HS-5 (cell line): Measurements from ENCODE around the gene NFIX.
"Not testable (repeated sequence)": the region's sequence is repeated elsewhere in the genome, so short reads cannot be mapped to it uniquely, and the experiment has no call there.

Experiments
- DNase-seq: peaks from one replicate; pipeline ENCODE4 v3.0.0-alpha.2; 2012; ENCODE audit warnings: low read depth

Gene NFIX

GRCh38 chr19:12959481-12959880 is 35.8 kb upstream of the NFIX start:
- DNase-seq: no peak

- DNase-seq: peak; percentile 44
These were observed 30.1 kb upstream of the NFIX start for GRCh38 chr19:12965017-12965811.

- no peak for DNase-seq
These were observed 29.5 kb upstream of the NFIX start for GRCh38 chr19:12965812-12966135.

GRCh38 chr19:12967907-12968306 is 27.4 kb upstream of the NFIX start:
- DNase-seq: no peak

GRCh38 chr19:12969292-12969988 is 25.8 kb upstream of the NFIX start, which contains the start of gene DAND5:
TSS of gene DAND5 (plus strand) at chr19:12969576. CDS start at chr19:12969661, 85 bp downstream.
- DNase-seq: no peak

- no peak for DNase-seq
These were observed 25.0 kb upstream of the NFIX start for GRCh38 chr19:12970070-12970820.

- no peak for DNase-seq
These were observed 22.0 kb upstream of the NFIX start for GRCh38 chr19:12973236-12973635.

GRCh38 chr19:12974301-12975220 is 20.7 kb upstream of the NFIX start:
- no peak for DNase-seq

GRCh38 chr19:12975221-12975741 is 20.0 kb upstream of the NFIX start:
- DNase-seq: no peak

- DNase-seq: not testable (repeated sequence)
These were observed 19.2 kb upstream of the NFIX start for GRCh38 chr19:12976109-12976508.

- no peak for DNase-seq
These were observed 15.3 kb upstream of the NFIX start for GRCh38 chr19:12979974-12980373.

GRCh38 chr19:12982648-12983047 is 12.6 kb upstream of the NFIX start:
- DNase-seq: no peak

GRCh38 chr19:12983091-12983490 is 12.2 kb upstream of the NFIX start:
- DNase-seq: no peak

GRCh38 chr19:12983542-12984142 is 11.6 kb upstream of the NFIX start:
- peak; percentile 48 for DNase-seq

GRCh38 chr19:12984143-12984627 is 11.1 kb upstream of the NFIX start:
- DNase-seq: no peak

GRCh38 chr19:12984683-12985048 is 10.6 kb upstream of the NFIX start:
- no peak for DNase-seq

GRCh38 chr19:12985049-12985776 is 10.1 kb upstream of the NFIX start:
- DNase-seq: no peak

- no peak for DNase-seq
These were observed 8.5 kb upstream of the NFIX start for GRCh38 chr19:12986726-12987125.

- DNase-seq: no peak
These were observed 8.1 kb upstream of the NFIX start for GRCh38 chr19:12987190-12987589.

- DNase-seq: no peak
These were observed 7.5 kb upstream of the NFIX start for GRCh38 chr19:12987781-12988180.
